Muscle layer of colon (tissue), 2 donors: ENCODE data around the gene KRT73.

Experiments used
- H3K27ac ChIP-seq: one replicate; pipeline ENCODE4 v1.7.0; 2013; ENCODE audit warnings: low read depth, mild to moderate bottlenecking, low read length, moderate library complexity
- H3K27me3 ChIP-seq, 2 donors: one replicate each; pipeline ENCODE4 v1.7.0; 2013; ENCODE audit warnings: low read length in 2 of 2, mild to moderate bottlenecking in 2 of 2; ENCODE audit not compliant: insufficient read depth in 2 of 2, control insufficient read depth in 1 of 2
- H3K36me3 ChIP-seq: one replicate; pipeline ENCODE4 v1.7.0; 2013; ENCODE audit warnings: mild to moderate bottlenecking, low read length; ENCODE audit not compliant: insufficient read depth
- H3K4me1 ChIP-seq: one replicate; pipeline ENCODE4 v1.7.0; 2013; ENCODE audit warnings: mild to moderate bottlenecking, low read length; ENCODE audit not compliant: insufficient read depth
- H3K4me3 ChIP-seq, 2 donors: one replicate each; pipeline ENCODE4 v1.7.0; 2013; ENCODE audit warnings: low read length in 2 of 2, low read depth in 1 of 2, mild to moderate bottlenecking in 1 of 2, moderate library complexity in 1 of 2
- H3K9ac ChIP-seq: one replicate; pipeline ENCODE4 v1.7.0; 2013; ENCODE audit warnings: low read length
- H3K9me3 ChIP-seq: one replicate; pipeline ENCODE4 v1.7.0; 2013; ENCODE audit warnings: mild to moderate bottlenecking, low read length
- donor health status: abdominal sarcoma.
- donor health status: Adenocarcinoma of cecum.

Gene KRT73

DNA sequence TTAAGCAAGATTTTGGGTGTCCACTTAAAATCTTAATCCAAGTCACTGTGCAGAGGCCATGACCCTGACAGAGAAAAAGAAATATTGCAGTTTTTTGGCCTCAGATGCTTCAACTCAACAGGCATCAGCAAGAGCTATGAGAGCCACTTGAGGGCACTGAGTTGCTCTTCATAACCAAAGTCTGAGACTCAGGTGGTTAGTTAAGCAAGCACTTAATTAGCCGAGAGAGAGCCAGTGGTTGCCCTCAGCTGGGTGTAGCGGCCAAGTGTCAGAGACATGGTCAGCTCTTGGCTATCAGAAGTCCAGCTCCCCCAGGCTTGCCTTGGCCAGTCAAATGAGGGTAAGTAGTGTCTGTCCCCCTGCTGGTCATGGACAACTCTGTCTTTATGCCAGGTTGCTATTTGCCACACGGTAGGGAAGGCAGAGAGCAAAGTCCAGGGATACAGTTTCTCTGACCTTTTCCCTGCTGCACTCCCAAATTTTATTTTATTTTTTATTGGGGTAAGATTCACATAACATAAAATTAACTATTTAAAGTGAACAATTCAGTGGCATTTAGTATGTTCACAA, 56.4 kb downstream of the KRT73 start:
- peaks cover 0 to 9% of the 10 kb centered on the region in 2 donors for H3K27me3 ChIP-seq
- no peaks in the 10 kb centered on the region for H3K9me3 ChIP-seq

DNA sequence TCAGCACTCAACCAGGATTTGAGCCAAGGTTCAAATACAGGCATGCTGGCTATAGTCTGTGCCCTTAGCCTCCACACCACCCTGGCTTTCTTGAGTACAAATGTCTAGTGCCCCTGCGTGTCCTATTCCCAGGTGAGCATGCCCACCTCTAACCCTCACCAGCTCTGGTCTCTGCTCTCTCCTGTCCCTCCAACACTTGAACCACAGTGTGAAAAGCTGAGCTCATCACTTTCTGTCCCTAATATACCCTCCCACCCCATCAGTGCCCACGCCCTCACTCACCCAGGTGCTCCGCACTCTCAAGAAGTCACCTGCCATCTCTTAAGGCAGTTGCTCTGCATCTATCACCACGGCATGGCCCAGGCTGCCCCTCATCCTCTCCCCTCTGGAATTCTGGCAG, 58.4 kb downstream of the KRT73 start:
- Histone ChIP-seq H3K27ac (no peak overlapping the region), H3K9ac (no peak overlapping the region), H3K9me3 (no peaks in the 10 kb centered on the region), H3K36me3 (no peaks in the 10 kb centered on the region), H3K4me1 (no peaks in the 10 kb centered on the region), H3K27me3 (peaks cover 0 to 5% of the 10 kb centered on the region in 2 donors), H3K4me3 (no peak overlapping the region)

More for the DNA sequence above, 56.4 kb downstream of the KRT73 start:
- H3K9ac ChIP-seq: no peak overlapping the region
- no peaks in the 10 kb centered on the region for H3K4me1 ChIP-seq
- no peak overlapping the region for H3K4me3 ChIP-seq
- H3K36me3 ChIP-seq: no peaks in the 10 kb centered on the region
- no peak overlapping the region for H3K27ac ChIP-seq

DNA sequence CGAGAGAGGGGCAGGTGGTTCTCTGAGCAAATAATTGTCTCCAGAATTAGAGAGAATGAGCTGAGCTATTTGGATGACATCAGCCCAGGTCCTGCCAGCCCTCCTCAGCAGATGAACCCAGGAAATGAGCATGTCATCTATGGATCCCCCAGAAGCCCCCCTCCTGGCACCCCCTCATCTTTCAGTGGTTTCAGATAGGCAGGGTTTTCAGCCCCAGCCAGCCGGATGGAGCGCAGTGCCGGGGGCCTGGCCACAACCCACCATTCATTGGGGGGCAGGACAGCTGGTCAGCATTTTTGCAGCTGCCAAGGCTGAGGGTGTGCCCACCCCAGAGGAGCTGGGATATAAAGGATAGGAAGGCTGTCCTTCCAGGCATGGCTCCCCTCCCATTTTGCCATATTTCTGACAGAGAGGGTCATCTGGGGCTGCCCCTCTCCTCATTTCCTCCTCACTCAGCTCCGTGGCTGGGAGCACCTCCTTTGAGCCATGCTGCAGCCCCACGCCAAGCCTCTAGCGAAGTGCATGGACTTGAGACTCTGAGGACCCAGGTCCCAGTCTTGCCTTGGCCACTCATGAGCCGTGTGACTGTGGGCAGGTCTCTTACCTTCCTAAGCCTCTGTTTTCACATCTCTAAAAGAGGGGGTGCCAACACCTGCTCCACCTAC, 59.4 kb downstream of the KRT73 start:
- Histone ChIP-seq H3K9ac (no peak overlapping the region), H3K27me3 (peaks cover 0 to 5% of the 10 kb centered on the region in 2 donors), H3K27ac (no peak overlapping the region), H3K9me3 (no peaks in the 10 kb centered on the region), H3K4me3 (no peak overlapping the region), H3K4me1 (no peaks in the 10 kb centered on the region), H3K36me3 (no peaks in the 10 kb centered on the region)
